Measurements from ENCODE around the gene LCP1.

The LCP1 gene

GRCh38 chr13:46126056-46126455, 55.9 kb downstream of the LCP1 start:
- no peak for DNase-seq

GRCh38 chr13:46124967-46125933, 56.7 kb downstream of the LCP1 start:
- peak; percentile 26 for DNase-seq

DNA sequence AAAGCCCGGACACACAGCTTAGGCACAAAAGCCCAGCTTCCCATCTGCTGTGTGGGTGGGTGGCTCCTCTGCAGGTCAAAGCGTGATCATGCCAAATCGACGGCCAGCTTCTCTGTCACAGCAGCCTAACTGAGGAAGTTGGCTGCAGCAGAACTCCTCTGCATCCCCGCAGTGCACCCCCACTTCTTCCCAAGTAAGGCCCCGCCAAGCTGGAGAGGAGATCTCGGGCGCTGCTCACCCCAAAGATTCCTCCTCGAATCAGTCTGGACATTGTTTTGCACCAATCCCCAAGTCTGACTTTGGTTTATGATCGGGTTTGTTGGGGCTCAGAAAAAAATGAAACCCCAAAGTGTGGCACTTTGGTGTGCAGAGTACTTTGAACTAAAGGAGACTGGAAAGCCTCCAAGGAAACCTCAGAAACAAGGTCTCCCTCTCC, 57.4 kb downstream of the LCP1 start:
- DNase-seq, result no peak

DNA sequence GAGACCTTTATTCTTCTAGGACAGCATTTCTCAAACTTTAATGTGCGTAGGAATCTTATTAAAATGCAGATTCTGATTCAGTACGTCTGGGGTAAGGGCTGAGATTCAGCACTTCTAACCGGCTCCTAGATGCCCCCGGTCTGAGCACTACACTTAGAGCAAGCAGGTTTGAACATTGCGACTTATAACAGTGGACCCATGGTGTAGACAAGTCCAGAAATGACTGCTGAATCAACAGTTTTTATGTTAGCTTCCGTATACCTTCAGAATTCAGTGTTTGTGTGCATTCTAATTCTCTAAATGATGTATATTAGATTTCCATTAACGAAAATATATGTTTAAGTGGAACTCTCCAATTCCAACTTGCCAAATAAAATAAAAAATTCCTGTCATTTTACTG, 59.7 kb downstream of the LCP1 start:
- DNase-seq, result no peak

GRCh38 chr13:46121597-46122163, 60.3 kb downstream of the LCP1 start:
- DNase-seq, result no peak

- no peak for DNase-seq
Observed at GRCh38 chr13:46121033-46121432, 60.9 kb downstream of the LCP1 start.

- peak; percentile 57 for DNase-seq
Observed at GRCh38 chr13:46119883-46120614, 61.9 kb downstream of the LCP1 start.

DNA sequence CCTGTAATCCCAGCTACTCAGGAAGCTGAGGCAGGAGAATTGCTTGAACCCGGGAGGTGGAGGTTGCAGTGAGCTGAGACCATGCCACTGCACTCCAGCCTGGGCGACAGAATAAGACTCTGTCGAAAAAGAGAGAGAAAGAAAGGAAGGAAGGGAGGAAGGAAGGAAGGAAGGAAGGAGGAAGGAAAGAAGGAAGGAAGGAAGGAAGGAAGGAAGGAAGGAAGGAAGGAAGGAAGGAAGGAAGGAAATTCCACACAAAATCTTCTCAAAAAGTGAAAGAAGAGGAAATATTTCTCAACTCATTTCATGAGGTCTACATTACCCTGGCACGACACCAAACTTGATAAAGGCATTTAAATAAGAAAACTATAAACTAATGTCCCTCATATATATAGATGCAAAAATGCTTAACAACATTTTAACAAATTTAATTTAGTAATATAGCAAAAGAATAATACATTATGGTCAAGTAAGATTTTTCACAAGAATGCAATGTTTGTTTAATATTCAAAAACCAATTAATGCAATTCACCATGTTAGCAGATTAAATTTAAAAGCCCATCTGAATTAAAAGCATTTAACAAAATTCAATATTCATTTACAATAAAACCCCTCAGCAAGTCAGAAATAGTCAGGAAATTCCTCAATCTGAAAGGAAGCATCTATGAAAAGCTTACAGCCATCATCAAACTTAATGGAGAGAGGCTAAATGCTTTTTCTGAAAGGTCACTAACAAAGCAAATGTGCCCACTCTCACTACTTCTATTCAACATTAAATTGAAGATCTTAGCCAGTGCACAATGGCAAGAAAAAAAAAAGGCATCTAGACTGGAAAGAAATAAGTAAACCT, 65.1 kb downstream of the LCP1 start:
- DNase-seq, result no peak

GRCh38 chr13:46114613-46115012, 67.4 kb downstream of the LCP1 start:
- DNase-seq, result no peak

- peak; percentile 27 for DNase-seq
Observed at GRCh38 chr13:46113596-46113995, 68.4 kb downstream of the LCP1 start.

- no peak for DNase-seq
Observed at GRCh38 chr13:46111151-46111550, 70.8 kb downstream of the LCP1 start.

GRCh38 chr13:46109451-46109850, 72.5 kb downstream of the LCP1 start:
- DNase-seq, result no peak

DNA sequence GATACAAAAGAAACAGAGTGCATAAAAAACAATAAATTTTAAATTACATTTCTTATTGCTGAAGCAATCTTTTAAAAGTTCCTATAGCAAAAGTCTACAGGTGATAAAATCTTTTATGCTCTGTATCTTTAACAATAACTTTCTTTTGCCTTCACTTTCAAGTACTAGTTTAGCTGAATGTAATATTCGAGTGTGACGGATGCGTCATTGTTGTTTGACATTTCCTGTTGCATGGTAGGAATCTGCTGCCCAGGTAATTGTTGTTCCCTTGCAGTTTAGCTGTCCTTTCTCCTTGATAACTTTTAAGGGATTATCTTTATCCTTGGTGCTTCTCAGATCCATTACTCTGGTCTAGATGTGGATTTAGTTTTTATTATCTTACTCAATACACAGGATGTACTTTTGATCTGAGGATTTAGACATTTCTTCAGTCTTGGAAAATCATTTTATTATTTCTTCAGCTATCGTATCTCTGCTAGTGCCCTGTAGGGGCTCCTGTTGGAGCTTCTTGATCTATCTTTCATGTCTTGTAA, 75.1 kb downstream of the LCP1 start:
- no peak for DNase-seq

DNA sequence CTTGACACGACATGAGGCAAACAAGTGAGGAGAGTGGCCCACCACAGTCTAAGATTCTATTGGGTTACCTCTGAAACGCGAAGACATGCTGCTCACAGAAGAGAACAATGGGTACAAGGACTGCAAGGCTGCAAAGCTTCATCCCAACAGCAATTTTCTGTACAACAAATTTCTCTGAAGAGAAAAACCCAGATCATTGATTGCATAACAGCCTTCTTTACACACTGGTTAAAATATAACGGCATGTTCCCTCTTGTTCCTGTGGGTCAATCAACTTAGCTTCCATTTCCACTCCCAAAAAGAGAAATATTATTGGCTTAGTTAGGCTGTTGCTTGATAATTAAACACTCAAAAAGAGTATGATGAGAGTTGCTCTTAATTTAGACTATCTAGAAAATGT, 77.1 kb downstream of the LCP1 start, which contains the start of gene CPB2:
Gene CPB2 (minus strand): TSS at position 166 of the 400 bp plus-strand sequence. CDS start 24 bp downstream, at position 142.
- DNase-seq, result no peak

DNA sequence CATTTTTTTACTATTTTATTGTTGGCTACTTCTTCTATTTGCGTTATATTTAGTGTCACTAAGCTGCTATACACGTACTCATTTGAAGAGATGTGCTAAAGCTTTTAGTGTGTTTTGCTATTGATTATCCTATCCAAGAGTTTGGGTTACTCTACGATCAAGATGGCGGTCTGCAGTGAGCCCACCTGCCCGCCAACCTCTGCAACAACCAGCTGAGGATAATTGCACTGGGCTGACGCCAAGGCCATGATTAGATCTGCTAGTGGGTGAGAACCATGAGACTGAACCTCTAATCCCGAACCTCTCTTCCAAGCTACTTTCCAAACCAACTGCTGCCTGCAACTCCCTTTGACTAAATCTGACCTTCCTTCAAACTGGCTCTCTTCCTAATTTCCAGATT, 78.9 kb downstream of the LCP1 start:
- no peak for DNase-seq

DNA sequence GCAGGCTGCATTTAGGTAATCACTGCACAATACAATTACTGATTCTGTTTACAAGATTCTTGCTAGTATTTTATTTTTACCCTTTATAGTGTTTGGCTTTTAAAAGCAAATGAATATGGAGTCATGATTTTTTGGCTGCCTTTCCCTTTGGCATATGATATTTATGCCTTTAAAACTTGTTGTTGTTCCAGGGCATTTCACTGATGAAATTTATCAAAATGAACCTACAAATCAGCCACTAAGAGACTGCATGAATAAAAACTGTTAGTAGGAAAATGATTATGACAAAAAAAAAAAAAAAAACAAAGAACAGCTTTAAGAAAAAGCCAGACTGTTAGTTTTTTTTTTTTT, 79.7 kb downstream of the LCP1 start:
- no peak for DNase-seq

- DNase-seq, result no peak
Observed at GRCh38 chr13:46101484-46102254, 80.3 kb downstream of the LCP1 start.

DNA sequence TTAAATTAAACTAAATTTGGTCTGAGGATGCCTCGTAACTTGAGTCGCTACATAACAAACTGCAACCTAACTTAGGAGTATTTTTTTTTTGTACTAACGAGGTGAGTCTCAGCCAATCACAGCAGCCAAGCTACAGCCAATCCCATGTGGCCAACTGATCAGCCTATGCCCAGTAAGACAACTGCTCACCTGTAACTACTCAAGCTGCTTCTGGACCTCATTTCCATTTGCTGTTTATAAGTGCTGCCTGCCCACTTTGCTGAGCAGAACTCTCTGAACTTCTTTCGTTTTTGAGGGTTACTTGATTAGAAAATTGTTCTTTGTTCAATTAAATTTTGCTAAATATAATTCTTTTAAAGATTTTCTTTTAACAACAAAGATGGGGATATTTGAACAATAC, 81.0 kb downstream of the LCP1 start:
- no peak for DNase-seq

DNA sequence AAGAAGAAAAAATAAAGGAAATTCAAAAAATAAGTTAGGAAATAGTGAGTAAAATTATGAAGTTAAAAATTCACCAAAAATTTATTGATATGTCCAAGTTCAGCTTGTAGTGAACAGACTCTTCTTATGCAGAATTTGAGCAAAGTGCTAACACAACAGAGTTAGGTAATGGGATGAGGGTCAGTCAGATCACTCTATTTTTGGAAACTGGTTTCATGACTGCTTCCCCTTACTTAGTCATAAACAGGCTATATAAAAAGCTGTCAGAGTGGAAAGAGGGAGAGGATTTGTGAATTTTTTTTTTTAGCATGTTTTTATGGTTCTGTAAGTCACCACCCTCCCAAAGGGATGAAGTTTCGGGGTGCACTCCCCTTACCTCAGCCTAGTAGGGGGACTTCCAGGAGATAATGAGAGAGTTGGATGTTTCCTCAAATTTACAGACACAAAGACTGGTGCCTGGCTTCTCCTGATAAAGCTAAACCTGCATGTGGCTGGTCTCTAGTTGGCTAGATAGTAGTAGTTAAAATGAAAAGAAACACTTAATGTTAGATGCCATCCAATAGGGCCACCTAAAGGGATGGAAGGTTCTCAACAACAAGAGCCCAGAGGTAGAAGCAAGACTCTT, 81.7 kb downstream of the LCP1 start:
- peak; percentile 4 for DNase-seq

DNA sequence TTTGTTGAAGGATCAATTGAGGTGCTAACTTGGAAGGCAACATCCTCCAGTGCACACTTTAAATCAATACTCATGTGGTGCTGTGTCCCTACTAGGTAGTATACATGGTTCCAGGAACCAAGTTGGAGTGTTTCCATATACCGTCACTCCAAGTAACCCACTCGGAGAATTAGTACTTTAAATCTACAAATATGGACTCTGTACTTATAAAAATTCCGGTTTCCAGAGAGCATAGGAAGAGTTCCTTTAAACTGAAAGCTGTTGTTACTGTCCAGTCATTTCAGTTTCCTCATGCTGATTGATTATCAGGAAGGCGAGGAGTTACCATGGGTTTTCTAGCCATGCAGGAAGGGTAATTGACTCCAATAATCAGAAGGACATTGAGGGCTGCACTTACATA, 84.3 kb downstream of the LCP1 start:
- DNase-seq, result no peak

DNA sequence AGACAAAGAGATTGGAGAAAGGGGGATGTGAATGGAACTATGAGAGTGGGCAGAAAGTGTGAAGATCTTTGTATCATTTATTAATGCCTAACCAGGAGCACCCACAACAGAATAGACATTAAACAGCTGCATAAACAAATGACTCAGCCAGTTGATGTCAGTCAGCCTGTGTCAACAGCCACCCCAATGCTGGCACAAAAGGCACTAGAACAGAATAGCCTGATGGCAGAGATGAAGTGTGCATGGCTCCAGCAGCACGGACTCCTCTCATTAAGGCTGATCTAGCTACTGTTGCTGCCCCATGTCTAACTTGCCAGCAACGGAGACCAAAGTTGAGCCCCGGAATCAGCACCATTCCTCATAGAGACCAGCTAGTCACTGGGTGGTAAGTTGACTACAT, 85.0 kb downstream of the LCP1 start:
- DNase-seq, result no peak

All from fibroblast of skin of right quadriceps (primary cell).